ENCODE data around the gene CNIH3. TPM values are rescaled to one million over a fixed set of nuclear protein-coding genes. Genes with fewer than 3 reads are reported as not detected.
"Not testable (repeated sequence)": the region's sequence is repeated elsewhere in the genome, so short reads cannot be mapped to it uniquely, and the experiment has no call there.

The CNIH3 gene
- total and polyA plus RNA-seq, 10 of the 15 experiments (the other 5 are each of a cell fraction or from before 2014, with no cell fraction given), result 0.77 to 5.8 (median 1.8) TPM

DNA sequence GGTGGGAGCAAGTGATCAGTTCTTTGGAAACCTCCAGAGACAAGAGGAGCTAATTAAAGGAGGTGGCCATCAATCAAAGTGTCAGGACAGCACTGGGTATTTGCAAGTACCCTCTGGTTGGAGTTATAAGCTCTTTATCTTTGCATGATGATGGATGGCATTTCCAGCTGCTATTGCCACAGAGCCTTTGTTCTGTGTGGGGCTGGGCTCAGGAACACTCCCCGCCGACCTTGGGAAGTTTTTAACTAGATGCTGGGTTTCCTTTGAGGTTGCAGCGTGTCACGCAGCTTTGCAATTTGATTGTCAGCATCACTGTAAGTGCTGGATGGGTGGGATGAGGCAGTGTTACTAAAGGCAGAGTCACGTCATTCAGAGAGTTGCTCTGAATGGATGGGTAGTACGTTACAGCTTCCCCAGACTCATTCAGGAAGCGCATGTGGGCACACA is 68.9 kb downstream of the CNIH3 start (continued):
- TF ChIP-seq, protein P1, sequence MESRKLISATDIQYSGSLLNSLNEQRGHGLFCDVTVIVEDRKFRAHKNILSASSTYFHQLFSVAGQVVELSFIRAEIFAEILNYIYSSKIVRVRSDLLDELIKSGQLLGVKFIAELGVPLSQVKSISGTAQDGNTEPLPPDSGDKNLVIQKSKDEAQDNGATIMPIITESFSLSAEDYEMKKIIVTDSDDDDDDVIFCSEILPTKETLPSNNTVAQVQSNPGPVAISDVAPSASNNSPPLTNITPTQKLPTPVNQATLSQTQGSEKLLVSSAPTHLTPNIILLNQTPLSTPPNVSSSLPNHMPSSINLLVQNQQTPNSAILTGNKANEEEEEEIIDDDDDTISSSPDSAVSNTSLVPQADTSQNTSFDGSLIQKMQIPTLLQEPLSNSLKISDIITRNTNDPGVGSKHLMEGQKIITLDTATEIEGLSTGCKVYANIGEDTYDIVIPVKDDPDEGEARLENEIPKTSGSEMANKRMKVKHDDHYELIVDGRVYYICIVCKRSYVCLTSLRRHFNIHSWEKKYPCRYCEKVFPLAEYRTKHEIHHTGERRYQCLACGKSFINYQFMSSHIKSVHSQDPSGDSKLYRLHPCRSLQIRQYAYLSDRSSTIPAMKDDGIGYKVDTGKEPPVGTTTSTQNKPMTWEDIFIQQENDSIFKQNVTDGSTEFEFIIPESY (IDR thresholded peaks at IDR 0.05), result no peak
- no peak for TF ChIP-seq NFYB (IDR thresholded peaks at IDR 0.05; ENCODE audit: insufficient read depth, low read depth, low read length)
- TF ChIP-seq PKNOX1 (IDR thresholded peaks at IDR 0.05), result no peak
- no peak for TF ChIP-seq STAT3 (IDR thresholded peaks at IDR 0.05; ENCODE audit: low read depth, low read length)
- no peak for TF ChIP-seq SMC3 (IDR thresholded peaks at IDR 0.05; ENCODE audit: borderline replicate concordance, low read length)
- no peak for TF ChIP-seq HDAC2 (IDR thresholded peaks at IDR 0.05)

- H3K4me1 ChIP-seq (ENCODE audit: control insufficient read depth, insufficient read depth, low read length); H3K79me2 ChIP-seq (ENCODE audit: control insufficient read depth, insufficient read depth, low read length); H3K4me3 ChIP-seq; H4K20me1 ChIP-seq (ENCODE audit: control insufficient read depth, insufficient read depth); H3K9ac ChIP-seq (ENCODE audit: control insufficient read depth, insufficient read depth, low read length); H3K27ac ChIP-seq (ENCODE audit: control insufficient read depth, insufficient read depth); POLR2A ChIA-PET; intact Hi-C loops (cut with micrococcal nuclease; ENCODE audit: unreplicated experiment); RAD21 ChIA-PET (ENCODE audit: unreplicated experiment); FAIRE-seq; H3K4me2 ChIP-seq (ENCODE audit: control insufficient read depth, insufficient read depth); in situ Hi-C loops (cut with MboI); H2AFZ ChIP-seq (ENCODE audit: control insufficient read depth, low read depth, low read length); BruUV-seq (replicated peaks); H3K9me3 ChIP-seq (replicated peaks; ENCODE audit: control insufficient read depth, insufficient read depth, low read length); DNase-seq (ENCODE audit: low read depth, low spot score); H3K27me3 ChIP-seq (replicated peaks in 1 of 2; ENCODE audit: control insufficient read depth in 2 of 2, insufficient read depth in 2 of 2, low read length in 1 of 2); H3K36me3 ChIP-seq (ENCODE audit: control insufficient read depth in 2 of 2, insufficient read depth in 2 of 2, low read length in 1 of 2); ATAC-seq: not testable (repeated sequence)
- CTCF ChIA-PET, result interaction anchor here (0.6 kb wide), 1 partner anchor 15 kb away, joined by 3 read pairs; no protein-coding TSS in a partner anchor
- WGBS (ENCODE audit: insufficient coverage, insufficient replicate concordance, low lambda C conversion rate, missing lambda C conversion rate), result 55% methylated on average over 2 of the region's 3 CpGs
- SMC1A ChIA-PET (ENCODE audit: uncharacterized antibody, unreplicated experiment), result interaction anchor here (0.6 to 2.0 kb wide), 2 partner anchors 15 to 165 kb away, joined by 3 to 10 read pairs; no protein-coding TSS in a partner anchor
Observed at GRCh38 chr1:224686140-224686539, 70.0 kb downstream of the CNIH3 start.

Measured in GM12878 (cell line).